Right forelimb (tissue), 1 donor: ENCODE data around the gene PPP1R12B.
"Not testable (repeated sequence)": the region's sequence is repeated elsewhere in the genome, so short reads cannot be mapped to it uniquely, and the experiment has no call there.

Experiments
- DNase-seq: peaks from one replicate; pipeline ENCODE4 v3.0.0-alpha.2; 2018

Gene PPP1R12B

GRCh38 chr1:202565890-202566602 lies 217.5 kb downstream of the PPP1R12B start:
- no peak for DNase-seq

- DNase-seq, result no peak
Measured at GRCh38 chr1:202567738-202568137, 219.2 kb downstream of the PPP1R12B start.

GRCh38 chr1:202568410-202568809 lies 219.9 kb downstream of the PPP1R12B start:
- no peak for DNase-seq

GRCh38 chr1:202568826-202569225 lies 220.3 kb downstream of the PPP1R12B start:
- DNase-seq, result no peak

GRCh38 chr1:202569393-202570322 lies 221.2 kb downstream of the PPP1R12B start:
- DNase-seq, result no peak

- DNase-seq, result no peak
Measured at GRCh38 chr1:202571719-202572339, 223.3 kb downstream of the PPP1R12B start.

GRCh38 chr1:202572867-202573266 lies 224.4 kb downstream of the PPP1R12B start:
- DNase-seq, result no peak

- no peak for DNase-seq
Measured at GRCh38 chr1:202575918-202576653, 227.6 kb downstream of the PPP1R12B start.

GRCh38 chr1:202576816-202577215 lies 228.3 kb downstream of the PPP1R12B start:
- no peak for DNase-seq

GRCh38 chr1:202577381-202577780 lies 228.9 kb downstream of the PPP1R12B start:
- DNase-seq, result no peak

- no peak for DNase-seq
Measured at GRCh38 chr1:202578001-202578504, 229.6 kb downstream of the PPP1R12B start.

- no peak for DNase-seq
Measured at GRCh38 chr1:202578565-202578964, 230.1 kb downstream of the PPP1R12B start.

GRCh38 chr1:202579806-202580205 lies 231.3 kb downstream of the PPP1R12B start:
- no peak for DNase-seq

GRCh38 chr1:202580619-202581018 lies 232.1 kb downstream of the PPP1R12B start:
- DNase-seq, result peak; percentile 15

GRCh38 chr1:202582350-202582749 lies 233.9 kb downstream of the PPP1R12B start:
- DNase-seq, result not testable (repeated sequence)

GRCh38 chr1:202584707-202585589 lies 236.4 kb downstream of the PPP1R12B start:
- DNase-seq, result no peak

- no peak for DNase-seq
Measured at GRCh38 chr1:202585590-202585933, 237.1 kb downstream of the PPP1R12B start.

GRCh38 chr1:202586018-202586821 lies 237.7 kb downstream of the PPP1R12B start:
- DNase-seq, result no peak

GRCh38 chr1:202586871-202587270 lies 238.4 kb downstream of the PPP1R12B start:
- DNase-seq, result no peak

- DNase-seq, result peak; percentile 37
Measured at GRCh38 chr1:202587859-202588485, 239.5 kb downstream of the PPP1R12B start.
